Measurements from ENCODE around the gene PHF10. TPM values are rescaled to one million over a fixed set of nuclear protein-coding genes. Genes with fewer than 3 reads are reported as not detected.

Gene PHF10
- total RNA-seq, 3 donors from 2014 or later: 50.1 to 79.2 (median 61.6) TPM

- no peaks in the 10 kb centered on the region for H3K9me3 ChIP-seq
- TF ChIP-seq, protein P1, sequence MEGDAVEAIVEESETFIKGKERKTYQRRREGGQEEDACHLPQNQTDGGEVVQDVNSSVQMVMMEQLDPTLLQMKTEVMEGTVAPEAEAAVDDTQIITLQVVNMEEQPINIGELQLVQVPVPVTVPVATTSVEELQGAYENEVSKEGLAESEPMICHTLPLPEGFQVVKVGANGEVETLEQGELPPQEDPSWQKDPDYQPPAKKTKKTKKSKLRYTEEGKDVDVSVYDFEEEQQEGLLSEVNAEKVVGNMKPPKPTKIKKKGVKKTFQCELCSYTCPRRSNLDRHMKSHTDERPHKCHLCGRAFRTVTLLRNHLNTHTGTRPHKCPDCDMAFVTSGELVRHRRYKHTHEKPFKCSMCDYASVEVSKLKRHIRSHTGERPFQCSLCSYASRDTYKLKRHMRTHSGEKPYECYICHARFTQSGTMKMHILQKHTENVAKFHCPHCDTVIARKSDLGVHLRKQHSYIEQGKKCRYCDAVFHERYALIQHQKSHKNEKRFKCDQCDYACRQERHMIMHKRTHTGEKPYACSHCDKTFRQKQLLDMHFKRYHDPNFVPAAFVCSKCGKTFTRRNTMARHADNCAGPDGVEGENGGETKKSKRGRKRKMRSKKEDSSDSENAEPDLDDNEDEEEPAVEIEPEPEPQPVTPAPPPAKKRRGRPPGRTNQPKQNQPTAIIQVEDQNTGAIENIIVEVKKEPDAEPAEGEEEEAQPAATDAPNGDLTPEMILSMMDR (IDR thresholded peaks at IDR 0.05): no peak
- TF ChIP-seq POLR2AphosphoS5 (IDR thresholded peaks at IDR 0.05): peak in 1 of 3 donors; percentile 22
- H3K36me3 ChIP-seq: no peaks in the 10 kb centered on the region
- intact Hi-C loops (cut with DNase I; ENCODE audit: low total_unique reads): no loop called here
- H3K27me3 ChIP-seq: no peaks in the 10 kb centered on the region
- DNase-seq (ENCODE audit: low spot score in 2 of 2): peak; percentile 32 to 59
- H3K4me3 ChIP-seq: peak overlapping the region; percentile 48 to 91 (median 77)
- H3K4me1 ChIP-seq: peaks cover 0 to 9% of the 10 kb centered on the region in 2 donors
- H3K27ac ChIP-seq: peak overlapping the region; percentile 95 to 98
Measured at GRCh38 chr6:169722362-169723199, 1.7 kb downstream of the PHF10 start.

- Histone ChIP-seq H3K4me1 (peaks cover 0 to 9% of the 10 kb centered on the region in 2 donors), H3K9me3 (no peaks in the 10 kb centered on the region), H3K27me3 (no peaks in the 10 kb centered on the region), H3K4me3 (no peak overlapping the region), H3K36me3 (no peaks in the 10 kb centered on the region), H3K27ac (no peak overlapping the region)
- TF ChIP-seq POLR2A (IDR thresholded peaks at IDR 0.05) (no peak), POLR2AphosphoS5 (IDR thresholded peaks at IDR 0.05) (no peak)
- TF ChIP-seq, protein P1 (IDR thresholded peaks at IDR 0.05): no peak
- intact Hi-C loops (cut with DNase I; ENCODE audit: low total_unique reads): no loop called here
- DNase-seq (ENCODE audit: low spot score in 2 of 2): no peak
Measured at GRCh38 chr6:169720207-169720855, 4.0 kb downstream of the PHF10 start.

DNA sequence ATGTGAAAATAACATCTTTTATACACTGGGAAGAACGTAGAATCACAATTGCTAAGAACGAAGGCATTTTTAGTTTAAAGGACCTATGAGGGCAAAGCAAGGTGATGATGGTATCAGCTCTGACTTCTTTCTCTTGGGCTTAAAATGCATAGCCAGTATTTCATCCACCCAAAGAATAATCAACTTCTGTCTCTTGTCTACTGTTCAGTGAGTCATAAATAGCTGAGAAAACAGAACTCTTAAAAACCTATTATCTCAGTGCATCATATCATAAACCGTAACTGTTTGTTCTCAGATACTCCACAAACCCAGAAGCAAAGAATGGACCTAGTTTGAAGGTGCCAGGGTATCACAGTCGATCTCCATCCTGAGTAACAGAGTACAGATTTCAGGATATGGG is 5.2 kb downstream of the PHF10 start:
- H3K27ac ChIP-seq: no peak overlapping the region
- H3K4me3 ChIP-seq: no peak overlapping the region
- peaks cover 0 to 9% of the 10 kb centered on the region in 2 donors for H3K4me1 ChIP-seq
- intact Hi-C loops (cut with DNase I; ENCODE audit: low total_unique reads): no loop called here
- TF ChIP-seq, protein P1 (IDR thresholded peaks at IDR 0.05): no peak
- TF ChIP-seq POLR2A (IDR thresholded peaks at IDR 0.05): no peak
- TF ChIP-seq POLR2AphosphoS5 (IDR thresholded peaks at IDR 0.05): no peak
- H3K36me3 ChIP-seq: no peaks in the 10 kb centered on the region
- no peaks in the 10 kb centered on the region for H3K27me3 ChIP-seq
- H3K9me3 ChIP-seq: no peaks in the 10 kb centered on the region
- no peak for DNase-seq (ENCODE audit: low spot score in 2 of 2)

DNA sequence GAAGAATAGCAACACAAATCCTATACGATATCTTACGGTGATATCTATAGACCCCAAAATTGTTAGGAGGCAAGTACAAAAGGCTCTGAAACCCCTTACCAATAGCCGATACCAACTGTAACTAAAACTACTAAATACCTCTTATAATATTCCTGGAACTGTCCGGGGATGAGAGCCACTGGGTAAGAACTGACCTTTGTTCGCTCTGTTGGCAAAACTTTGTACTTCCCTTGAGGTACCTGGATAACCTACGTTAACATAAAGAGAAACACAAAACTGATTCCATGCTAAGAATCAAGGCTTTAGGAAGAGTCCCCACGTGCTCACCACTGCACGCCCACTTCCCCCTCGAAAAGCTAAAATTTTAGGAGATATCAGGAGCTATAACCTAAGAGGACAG is 9.7 kb downstream of the PHF10 start:
- peaks cover 8% of the 10 kb centered on the region for H3K36me3 ChIP-seq

More for the DNA sequence above, 9.7 kb downstream of the PHF10 start:
- no peak overlapping the region for H3K27ac ChIP-seq
- DNase-seq (ENCODE audit: low spot score in 2 of 2): no peak
- no peaks in the 10 kb centered on the region for H3K27me3 ChIP-seq
- H3K9me3 ChIP-seq: no peaks in the 10 kb centered on the region
- intact Hi-C loops (cut with DNase I; ENCODE audit: low total_unique reads): no loop called here
- no peaks in the 10 kb centered on the region for H3K4me1 ChIP-seq
- TF ChIP-seq POLR2AphosphoS5 (IDR thresholded peaks at IDR 0.05) (no peak), POLR2A (IDR thresholded peaks at IDR 0.05) (no peak)
- TF ChIP-seq, protein P1 (IDR thresholded peaks at IDR 0.05): no peak
- no peak overlapping the region for H3K4me3 ChIP-seq

Measured in breast epithelium (tissue), 4 donors.